Stimulated activated CD4-positive, alpha-beta T cell treated with anti-CD3 and anti-CD28 coated beads, TNF-alpha, amount 100 ng/mL, for 1 hour (primary cell): Measurements from ENCODE around the gene TCHP.
"Not testable (repeated sequence)": the region's sequence is repeated elsewhere in the genome, so short reads cannot be mapped to it uniquely, and the experiment has no call there.

ENCODE experiments used
- DNase-seq, 3 donors: peaks; one replicate each; pipeline ENCODE4 v3.0.0-alpha.2; 2020; ENCODE audit warnings: low read depth in 3 of 3, low spot score in 1 of 3

Gene TCHP, protein sequence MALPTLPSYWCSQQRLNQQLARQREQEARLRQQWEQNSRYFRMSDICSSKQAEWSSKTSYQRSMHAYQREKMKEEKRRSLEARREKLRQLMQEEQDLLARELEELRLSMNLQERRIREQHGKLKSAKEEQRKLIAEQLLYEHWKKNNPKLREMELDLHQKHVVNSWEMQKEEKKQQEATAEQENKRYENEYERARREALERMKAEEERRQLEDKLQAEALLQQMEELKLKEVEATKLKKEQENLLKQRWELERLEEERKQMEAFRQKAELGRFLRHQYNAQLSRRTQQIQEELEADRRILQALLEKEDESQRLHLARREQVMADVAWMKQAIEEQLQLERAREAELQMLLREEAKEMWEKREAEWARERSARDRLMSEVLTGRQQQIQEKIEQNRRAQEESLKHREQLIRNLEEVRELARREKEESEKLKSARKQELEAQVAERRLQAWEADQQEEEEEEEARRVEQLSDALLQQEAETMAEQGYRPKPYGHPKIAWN

DNA sequence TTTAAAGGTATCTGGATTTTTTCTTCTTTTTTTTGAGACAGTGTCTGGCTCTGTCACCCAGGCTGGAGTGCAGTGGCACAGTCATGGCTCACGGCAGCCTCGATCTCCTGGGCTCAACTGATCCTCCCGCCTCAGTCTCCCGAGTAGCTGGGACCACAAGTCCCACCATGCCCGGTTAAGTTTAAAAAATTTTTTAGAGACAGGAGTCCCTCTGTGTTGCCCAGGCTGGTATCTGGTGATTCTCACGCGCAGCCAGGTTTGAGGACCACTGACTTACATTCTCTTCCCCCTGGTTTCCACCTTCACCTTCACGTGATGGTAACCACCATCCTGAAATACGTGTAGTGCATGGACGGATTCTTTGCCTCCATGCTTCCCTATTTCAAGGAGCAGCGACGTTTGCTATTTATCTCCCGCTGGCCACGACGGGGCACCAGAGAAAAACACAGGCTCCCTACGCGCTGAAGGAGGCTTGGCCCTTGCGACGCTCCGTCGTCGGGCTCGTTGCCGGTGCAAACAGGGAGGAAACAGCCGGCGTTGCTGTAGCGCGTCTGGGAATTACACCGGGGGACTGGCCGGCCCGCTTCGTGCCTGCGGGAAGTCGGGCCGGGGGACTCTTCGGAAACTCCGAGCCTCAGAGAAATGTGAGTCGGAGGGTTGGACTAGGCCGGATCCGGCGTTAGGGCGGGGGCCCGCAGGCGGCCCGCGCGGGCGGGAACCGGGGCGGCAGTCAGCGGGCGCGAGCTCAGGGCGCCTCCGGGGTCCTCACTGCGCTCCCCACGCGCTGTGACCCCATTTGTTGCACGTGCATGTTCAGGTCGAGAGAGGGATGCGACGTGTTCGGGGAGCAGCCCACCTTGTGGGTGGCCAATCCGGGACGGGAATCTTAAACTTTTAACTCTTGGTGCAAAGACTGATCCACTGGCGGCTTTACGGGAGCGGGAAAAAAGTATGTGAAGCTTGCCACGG, at the start of gene TCHP:
Gene TCHP (plus strand): TSS at position 492 of the 969 bp plus-strand sequence. CDS start 2,753 bp downstream, outside the sequence.
- peak; percentile 35 to 61 (median 36) for DNase-seq

DNA sequence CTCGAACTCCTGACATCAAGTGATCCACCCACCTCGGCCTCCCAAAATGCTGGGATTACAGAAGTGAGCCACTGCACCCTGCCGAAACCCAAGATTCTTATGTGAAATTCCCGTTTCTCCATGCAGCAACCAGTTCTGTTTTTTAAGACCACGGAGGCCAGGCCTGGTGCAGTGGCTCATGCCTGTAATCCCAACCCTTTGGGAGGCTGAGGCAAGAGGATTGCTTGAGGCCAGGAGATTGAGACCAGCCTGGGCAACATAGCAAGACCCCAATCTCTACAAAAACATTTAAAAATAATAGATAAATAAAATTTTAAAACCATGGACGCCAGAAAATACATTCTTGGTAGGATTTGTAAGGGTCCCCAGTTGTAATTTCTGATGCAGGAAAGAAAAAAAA, 49.6 kb upstream of the TCHP start:
- DNase-seq, result not testable (repeated sequence)

DNA sequence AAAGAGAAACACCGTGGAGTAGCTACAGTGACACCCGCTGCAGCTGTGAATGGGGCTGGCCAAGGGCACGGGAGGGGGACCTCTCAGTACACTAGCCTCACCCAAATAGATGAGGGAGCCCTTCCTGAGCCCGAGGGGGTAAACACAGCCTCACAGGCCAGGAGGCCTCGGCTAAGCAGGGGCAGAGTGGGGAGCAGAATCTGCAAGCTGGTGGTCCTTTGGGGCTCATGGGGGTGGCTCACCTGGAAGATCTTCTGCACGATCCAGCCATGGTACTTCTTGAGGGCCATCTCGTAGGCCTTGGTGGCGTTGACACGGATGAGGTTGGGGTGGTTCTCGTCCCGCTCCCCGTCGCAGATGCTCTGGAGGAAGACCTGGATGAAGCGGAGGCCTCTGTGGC, 44.7 kb upstream of the TCHP start:
- no peak for DNase-seq

DNA sequence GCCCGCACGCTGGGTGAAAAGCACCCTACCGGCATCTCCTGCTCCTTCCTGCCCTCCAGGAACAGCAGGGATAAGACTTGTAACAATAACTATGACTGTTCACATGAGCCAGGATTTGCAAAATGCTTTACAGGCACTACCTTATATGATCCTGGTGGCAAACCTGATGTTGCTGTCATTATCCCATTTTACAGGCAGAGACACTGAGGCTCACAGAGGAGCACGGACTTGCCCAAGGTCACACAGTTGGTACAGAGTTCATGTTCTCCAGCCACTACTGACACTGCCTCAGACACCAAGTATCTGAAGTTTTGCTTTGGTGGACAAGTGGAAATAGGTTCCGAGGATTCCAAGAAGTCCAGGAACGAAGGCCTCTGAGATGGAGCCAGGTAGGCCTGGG, 42.4 kb upstream of the TCHP start:
- DNase-seq, result no peak

DNA sequence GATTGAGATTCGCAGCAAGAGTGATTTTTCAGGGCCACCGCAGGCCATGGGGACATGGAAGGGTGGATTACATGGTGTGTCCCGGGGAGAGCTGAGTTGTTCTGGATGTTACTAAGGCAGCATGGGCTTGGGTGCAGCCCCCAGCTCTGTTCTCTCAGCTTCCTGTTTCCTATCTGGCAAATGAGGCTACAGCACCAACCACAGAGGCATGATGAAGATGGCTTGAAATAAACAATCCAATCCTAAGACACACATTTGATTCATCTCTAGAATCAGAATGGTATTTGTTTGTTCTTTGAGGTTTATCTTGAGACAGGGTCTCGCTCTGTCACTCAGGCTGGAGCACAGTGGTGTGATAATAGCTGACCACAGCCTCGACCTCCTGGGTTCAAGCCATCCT, 41.3 kb upstream of the TCHP start:
- no peak for DNase-seq

DNA sequence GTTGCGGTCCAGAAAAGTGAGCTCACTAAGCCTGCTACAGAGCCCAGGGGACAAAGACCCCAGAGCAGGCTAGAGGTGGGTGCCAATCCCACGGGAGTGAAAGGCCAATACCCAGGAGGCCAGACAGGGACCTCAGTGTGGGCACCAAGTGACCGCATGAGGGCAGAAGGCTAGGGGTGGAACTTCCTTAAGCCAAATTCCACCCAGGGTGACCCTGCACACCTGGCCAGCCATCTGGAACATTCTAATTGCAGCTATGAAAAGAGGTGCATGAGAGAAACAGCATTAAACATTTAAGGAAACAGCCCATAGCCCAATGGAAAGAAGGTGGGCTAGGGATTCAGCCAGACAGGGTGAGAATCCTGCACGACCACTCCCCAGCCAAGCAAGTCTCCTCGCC, 39.1 kb upstream of the TCHP start:
- no peak for DNase-seq

DNA sequence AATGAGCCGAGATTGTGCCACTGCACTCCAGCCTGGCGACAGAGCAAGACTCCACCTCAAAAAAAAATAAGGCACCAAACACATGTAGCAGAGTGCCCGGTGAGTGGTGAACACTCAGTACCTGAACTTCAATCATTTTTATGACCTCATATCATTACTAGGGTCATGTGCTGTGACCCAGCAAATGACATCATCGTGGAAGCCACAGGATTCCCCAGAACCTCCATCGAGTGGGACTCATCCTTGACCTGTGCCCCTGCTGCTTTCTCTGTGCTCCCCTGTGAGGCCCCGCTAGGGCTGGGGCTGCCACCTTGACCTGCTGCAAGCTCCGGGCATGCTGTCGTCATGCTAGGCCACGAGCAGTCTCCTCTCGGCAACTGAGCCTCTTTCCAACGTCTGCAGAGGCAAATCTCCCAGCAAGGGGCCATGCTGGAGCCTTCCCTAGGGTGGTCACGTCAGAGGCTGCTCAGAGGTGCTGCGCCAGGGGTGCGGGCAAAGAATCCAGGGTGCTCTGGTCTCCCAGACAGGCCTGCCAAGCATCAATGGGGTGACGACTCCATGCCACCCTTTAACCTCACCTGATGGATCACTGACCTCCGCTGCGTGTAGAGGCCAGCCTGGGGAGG, 38.3 kb upstream of the TCHP start:
- no peak for DNase-seq

DNA sequence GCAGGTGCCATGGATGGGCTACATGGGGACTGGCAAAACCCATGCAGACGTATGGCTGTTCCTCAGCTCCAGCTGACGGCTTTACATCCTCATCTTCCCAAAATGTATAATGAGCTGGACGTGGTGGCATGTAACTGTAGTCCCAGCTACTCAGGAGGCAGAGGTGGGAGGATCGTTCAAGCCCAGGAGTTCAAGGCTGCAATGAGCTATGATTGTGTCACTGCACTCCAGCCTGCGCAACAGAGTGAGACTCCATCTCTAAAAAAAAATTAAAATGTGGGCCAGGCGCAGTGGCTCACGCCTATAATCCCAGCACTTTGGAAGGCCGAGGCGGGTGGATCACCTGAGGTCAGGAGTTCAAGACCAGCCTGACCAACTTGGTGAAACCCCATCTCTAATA, 37.6 kb upstream of the TCHP start:
- DNase-seq, result not testable (repeated sequence)

DNA sequence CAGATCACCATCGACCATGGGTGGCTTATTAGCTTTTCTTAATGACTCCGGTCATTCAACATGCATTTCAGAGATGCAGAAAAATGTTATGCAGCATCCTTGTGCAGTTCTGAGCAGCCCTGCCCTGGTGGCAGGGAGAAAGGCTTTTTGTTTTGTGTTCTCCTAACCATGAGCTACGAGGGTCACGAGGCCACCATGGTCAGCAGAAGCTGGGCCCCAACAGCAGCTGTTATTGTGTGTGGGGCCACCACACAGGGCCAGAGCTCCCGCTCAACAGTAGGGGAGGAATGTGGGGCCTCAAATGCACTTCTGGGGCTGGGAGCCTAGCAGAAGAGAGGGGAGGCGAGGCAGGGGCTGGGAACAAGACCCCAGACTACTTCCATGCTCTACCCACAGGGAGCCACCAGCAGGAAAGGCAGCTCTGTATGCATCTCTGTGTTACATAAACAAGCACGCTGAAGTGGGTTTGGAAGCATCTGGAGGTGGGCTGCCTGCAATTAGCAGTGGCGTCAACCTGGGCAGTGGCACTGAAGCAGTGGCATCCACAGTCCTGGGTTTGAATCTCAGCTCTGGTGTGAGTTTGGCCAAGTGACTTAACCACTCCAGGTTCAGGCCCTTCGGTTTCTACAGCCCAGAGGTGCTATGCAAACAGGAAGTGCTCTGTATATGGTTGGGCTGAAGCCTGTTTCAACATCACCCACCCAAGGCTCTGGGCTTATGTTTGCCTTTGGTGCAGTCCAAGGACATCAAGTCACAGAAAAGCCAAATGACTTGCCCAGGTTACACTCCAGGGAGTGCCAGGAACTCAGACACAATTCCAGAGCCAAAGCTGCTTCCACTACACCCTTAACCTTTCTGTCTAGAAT, 36.0 kb upstream of the TCHP start:
- no peak for DNase-seq

DNA sequence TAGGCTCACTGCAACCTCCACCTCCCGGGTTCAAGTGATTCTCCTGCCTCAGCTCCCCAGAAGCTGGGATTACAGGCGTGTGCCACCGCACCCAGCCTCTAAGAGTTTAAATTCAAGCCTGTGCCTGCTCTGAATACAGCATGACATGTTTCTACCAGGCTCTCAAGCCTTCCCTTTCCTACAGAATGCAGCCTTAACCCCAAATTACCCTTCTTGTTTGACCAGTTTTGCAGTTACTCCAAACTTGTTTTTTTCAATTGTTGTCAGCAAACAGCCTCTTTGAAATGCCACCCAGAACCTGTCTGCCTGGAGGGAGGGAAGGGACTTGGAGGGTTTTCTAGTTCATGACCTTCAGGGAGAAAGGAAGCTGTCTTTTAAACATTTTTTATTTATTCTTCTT, 35.2 kb upstream of the TCHP start:
- no peak for DNase-seq

DNA sequence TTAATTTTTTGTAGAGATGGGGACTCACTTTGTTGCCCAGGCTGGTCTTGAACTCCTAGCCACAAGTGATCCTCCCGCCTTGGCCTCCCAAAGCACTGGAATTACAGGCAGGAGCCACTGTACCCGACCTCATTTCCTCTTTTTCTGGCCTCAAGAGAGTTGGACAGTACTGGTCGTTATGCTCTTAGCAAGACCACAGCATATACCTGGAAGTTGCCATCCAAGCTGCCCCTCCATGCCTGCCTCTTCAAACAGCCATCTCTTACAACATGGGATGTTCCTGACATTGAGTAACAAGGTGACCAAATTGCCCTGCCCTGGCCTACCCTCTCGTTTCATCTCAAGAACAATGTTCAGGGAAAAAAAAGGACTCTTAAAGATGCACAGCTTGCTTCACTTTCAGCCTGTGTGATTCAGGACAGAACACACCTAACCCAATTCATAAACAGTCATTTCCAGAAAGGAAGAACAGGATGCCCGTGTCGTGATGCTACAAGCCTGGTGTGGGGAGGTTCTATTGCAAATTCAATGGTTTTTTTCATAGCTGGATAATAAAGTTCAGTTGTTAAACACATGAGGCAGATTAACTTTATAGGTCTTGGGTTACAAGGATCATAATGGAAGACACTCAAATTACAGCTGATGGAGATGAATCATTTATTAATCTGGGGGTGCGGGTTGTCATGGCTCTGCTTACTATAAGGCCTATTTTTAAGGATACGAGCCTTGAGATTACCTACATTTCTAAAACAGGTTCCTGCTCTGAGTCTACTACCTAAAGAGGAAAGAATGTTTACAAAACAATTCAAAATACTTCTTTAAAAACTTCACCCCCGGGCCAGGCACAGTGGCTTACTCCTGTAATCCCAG, 31.7 kb upstream of the TCHP start:
- no peak for DNase-seq

DNA sequence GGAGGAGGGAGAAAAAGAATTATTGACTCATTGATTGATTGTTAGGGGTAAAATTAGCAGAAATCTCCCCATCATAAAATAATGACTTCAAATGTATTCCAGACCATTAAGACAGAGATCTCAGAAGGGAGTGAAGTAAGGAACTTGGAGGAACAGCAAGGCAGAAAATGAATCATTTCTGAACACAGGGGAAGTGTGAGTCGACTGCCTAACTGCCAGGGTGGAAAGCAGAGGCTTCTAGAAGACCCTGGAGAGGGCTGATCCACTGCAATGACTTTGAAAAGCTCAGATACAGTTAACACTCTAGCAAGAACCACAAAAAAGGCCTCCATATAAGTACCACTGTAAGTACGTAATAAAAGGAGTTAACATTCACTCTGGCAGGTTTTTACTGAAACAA, 29.4 kb upstream of the TCHP start:
- no peak for DNase-seq

DNA sequence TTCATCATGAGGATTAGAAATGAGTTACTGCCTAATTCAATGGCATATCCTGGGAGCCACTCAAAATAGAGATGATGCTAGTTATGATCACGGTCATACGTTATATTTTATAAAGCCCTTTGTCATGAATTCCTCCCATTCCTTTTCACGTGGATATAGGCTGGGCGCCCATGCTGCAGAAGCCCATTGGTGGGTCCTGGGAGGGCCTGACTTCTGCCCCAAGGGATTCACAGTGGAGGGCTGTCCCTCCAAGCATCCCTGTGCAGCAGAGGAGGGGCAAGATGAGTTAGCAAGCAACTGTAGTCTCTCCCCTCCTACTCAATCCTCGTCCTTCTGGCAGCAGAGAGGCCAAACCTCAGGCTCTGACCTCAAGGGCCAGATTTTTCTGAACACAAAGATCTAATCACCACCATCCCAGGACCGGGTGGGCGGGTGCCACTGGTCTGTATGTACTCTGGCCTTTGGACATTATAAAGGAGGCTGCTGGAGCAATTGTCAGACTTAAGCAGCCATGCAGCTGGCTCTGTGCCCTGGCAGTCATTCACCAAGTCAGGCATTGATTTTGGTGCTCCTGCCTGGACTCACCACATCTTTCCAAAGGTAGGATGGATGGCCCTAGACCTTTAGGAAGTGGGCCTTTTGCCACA, 28.3 kb upstream of the TCHP start:
- no peak for DNase-seq

DNA sequence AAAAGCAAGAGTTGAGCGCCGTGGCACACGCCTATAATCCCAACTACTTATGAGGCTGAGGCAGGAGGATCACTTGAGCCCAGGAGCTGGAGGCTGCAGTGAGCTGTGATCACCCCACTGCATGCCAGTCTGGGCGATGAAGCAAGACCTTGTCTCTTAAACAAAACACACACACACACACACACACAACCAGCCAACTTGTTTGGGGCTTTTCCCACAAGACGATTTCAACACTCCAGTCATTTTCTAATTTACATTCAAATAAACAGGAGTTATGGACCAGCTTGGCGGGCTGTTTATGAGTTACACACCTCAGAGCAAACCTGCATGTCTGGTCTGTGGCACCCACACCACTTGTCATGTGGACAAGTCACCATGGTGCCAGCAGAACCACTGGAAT, 26.4 kb upstream of the TCHP start:
- DNase-seq, result no peak

DNA sequence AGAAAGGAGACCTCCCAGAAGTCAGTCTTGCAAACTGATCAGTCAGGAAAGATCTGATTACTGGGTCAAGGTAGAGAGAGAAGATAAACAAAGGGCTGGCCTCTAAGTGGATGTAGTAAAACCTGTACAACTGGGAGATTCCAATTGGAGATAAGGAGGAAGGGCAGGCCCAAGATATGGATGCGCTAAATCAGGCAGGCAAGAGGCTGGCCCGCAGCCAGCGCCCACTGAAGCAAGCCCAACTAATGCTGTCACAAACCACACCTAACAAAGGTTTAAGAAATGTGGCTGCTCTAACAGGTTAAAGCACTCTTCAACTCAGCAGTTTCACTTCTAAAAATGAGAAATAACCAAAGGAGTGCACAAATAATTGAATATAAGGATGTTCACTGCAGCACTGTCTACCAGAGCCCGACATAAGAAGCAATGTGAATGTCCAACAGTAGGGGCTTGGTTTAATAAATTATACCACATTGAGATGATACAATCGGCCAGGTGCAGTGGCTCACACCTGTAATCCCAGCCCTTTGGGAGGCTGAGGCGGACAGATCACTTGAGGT, 24.4 kb upstream of the TCHP start:
- no peak for DNase-seq

DNA sequence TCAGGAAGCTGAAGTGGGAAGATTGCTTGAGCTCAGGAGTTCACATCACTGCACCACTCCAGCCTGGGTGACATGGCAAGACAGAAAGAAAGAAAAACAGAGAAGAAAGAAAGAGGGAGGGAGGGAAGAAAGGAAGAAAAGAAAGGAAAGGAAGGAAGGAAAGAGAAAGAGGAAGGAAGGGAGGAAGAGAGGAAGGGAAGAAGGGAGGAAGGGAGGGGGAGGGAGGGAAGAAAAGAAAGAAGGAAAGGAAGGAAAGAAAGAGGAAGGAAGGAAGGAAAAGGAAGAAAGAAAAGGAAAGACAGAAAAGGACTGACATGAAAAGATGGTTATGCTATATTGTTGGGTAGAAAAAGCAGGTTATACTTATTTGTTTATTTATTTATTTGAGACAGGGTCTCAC, 23.7 kb upstream of the TCHP start:
- DNase-seq, result no peak

DNA sequence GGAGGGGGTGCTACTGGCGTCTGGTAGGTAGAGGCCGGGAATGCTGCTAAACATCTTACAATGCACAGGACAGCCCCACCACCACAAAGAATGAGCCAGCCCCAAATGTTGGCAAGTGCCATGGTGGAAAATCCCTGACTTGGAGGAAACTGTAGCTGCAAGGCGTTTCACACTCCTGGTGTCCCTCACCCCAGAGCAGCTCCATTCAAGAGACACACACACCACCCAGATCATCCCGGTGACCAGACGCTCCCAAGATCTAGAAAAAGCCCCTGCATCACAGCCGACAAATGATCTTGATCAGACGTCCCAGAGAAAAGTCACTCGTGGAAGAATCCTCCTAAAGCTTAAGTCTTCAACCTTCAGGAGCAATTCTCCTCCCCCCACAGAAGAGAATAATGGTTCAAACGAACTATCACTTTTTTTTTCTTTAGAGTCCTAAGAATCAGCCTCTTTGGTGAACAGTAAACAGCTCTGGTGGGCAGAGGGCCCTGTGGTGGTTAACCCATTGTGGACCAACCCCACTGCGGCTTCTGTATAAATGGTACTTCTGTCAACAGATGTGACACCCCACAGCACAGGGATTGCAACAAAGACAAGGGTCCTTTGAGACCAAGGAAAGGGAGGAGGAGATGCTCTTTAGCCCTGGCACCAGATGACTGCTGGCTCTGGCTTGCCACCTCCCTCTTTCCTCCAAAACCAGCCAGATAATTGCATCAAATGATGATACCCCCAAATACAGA, 22.4 kb upstream of the TCHP start:
- no peak for DNase-seq

DNA sequence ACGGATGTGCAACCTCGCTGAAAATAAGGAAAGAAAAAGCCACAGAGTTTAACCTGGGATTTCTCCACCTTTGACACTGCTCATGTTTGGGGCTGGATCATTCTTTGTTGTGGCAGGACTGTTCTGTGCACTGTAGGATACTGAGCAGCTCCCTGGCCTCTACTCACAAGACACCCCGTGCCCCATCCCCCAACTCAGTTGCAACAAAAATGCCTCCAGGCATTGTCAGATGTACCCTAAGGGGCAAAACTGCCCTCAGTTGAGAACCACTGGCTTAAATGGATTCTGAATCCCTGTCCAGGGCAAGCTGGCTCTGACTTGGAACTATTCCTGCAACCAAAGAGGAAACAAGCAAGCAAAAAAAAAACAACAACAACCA, 21.8 kb upstream of the TCHP start:
- no peak for DNase-seq
